SK-N-MC (cell line): ENCODE measurements around the gene FAM174C.

Experiments used
- EZH2 ChIP-seq: fragments of 200-600 bp; sonication (generic); IDR thresholded peaks from one replicate; pipeline ENCODE4 v1.6.1; 2017; ENCODE audit warnings: antibody characterized with exemption
- FOXP2 ChIP-seq: optimal IDR thresholded peaks from 2 replicates; pipeline ENCODE3; 2011; ENCODE audit warnings: mild to moderate bottlenecking, moderate library complexity; ENCODE audit not compliant: insufficient read depth; ENCODE audit errors: extremely low read length, control extremely low read depth
- POLR2AphosphoS5 ChIP-seq: IDR thresholded peaks from 2 replicates; pipeline ENCODE4 v1.6.1; 2012; ENCODE audit warnings: mild to moderate bottlenecking, low read depth, low read length, borderline replicate concordance

GRCh38 chr19:1240925-1241324 is 34.4 kb upstream of the FAM174C start:
- TF ChIP-seq EZH2 (no peak), POLR2AphosphoS5 (no peak), FOXP2 (no peak)
